Skeletal muscle satellite cell (primary cell): ENCODE results near the gene GRAMD4.

ENCODE experiments used
- H3K27me3 ChIP-seq: 2 replicates; pipeline ENCODE4 v1.7.0; 2013; ENCODE audit warnings: low read length; ENCODE audit not compliant: control insufficient read depth, insufficient read depth
- H3K36me3 ChIP-seq: 2 replicates; pipeline ENCODE4 v1.7.0; 2013; ENCODE audit warnings: mild to moderate bottlenecking, control low read depth, low read length; ENCODE audit not compliant: insufficient read depth
- H3K4me1 ChIP-seq: 2 replicates; pipeline ENCODE4 v1.7.0; 2013; ENCODE audit warnings: low read length; ENCODE audit not compliant: control insufficient read depth, insufficient read depth
- H3K4me2 ChIP-seq: 2 replicates; pipeline ENCODE4 v1.7.0; 2013; ENCODE audit warnings: mild to moderate bottlenecking, low read length
- H3K4me3 ChIP-seq: 2 replicates; pipeline ENCODE4 v1.7.0; 2013; ENCODE audit warnings: low read length
- H3K9ac ChIP-seq: 2 replicates; pipeline ENCODE4 v1.7.0; 2013; ENCODE audit warnings: mild to moderate bottlenecking, low read depth, low read length, moderate library complexity
- H3K9me3 ChIP-seq: replicated peaks from 2 replicates; pipeline ENCODE4 v1.7.0; 2013; ENCODE audit warnings: mild to moderate bottlenecking, control low read depth, low read length

GRAMD4 gene

DNA sequence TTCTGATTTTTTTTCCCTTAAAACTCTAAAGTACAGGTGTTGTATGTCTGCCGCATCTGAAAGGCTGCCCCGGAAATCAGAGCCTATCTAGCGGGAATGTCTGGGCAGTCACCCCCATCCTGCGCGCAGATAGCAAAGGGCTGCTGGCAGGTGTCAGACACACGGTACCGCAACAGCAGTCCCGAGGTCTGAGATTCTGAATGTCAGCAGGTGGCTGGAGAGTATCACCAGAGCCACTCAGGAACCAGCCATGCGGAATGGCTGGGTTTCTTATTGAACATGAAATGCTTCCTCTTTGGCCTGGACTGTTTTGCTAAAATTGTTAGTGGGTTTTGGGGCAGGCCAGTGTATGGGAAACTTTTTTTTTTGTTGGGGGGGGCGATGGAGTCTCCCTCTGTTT lies 64.5 kb downstream of the GRAMD4 start:
- Histone ChIP-seq H3K4me2 (no peak overlapping the region), H3K9ac (no peak overlapping the region), H3K9me3 (no peaks in the 10 kb centered on the region), H3K4me3 (no peak overlapping the region), H3K4me1 (no peaks in the 10 kb centered on the region), H3K27me3 (no peaks in the 10 kb centered on the region), H3K36me3 (peaks cover 41% of the 10 kb centered on the region)

DNA sequence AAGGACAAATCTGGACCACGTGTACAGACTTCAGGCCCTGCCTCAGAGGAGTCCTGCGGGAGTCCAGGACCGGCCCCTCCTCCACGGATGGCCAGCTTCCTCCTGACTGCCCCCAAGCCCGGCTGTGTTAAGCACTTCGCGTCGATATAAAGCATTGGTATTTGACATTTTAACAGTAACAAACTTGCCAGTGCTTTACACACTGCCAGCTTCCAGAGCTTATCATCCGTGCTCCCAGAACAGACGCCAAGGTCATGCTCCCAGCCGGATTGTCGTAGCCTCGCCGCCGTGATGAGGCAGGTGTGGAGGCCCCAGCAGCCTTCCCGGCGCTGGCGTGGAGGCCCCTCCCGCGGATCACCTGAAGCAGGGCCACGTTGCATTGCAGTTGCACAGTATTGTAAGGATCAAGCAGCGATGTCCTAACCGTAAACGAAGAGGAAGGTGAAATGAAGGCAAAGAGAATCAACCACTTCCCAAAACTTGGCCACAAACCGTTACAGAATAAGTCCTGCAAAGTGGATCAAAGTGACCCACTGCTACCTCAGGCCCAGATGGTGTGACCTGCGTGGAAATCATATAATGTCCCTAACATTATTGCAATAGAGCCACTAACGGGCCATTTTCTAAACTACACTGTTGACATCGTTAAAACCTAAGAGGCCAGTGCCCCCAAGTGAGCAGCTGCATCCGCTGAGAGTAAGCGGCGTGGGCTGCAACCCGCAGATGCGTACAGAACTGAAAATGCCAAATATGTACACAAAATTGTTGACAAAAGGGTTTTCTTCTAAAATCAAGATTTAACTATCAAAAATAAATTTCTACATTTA lies 66.2 kb downstream of the GRAMD4 start:
- H3K27me3 ChIP-seq: no peaks in the 10 kb centered on the region
- no peak overlapping the region for H3K4me2 ChIP-seq
- H3K4me3 ChIP-seq: no peak overlapping the region
- H3K9ac ChIP-seq: no peak overlapping the region
- no peaks in the 10 kb centered on the region for H3K9me3 ChIP-seq
- H3K36me3 ChIP-seq: peaks cover 56% of the 10 kb centered on the region
- no peaks in the 10 kb centered on the region for H3K4me1 ChIP-seq

DNA sequence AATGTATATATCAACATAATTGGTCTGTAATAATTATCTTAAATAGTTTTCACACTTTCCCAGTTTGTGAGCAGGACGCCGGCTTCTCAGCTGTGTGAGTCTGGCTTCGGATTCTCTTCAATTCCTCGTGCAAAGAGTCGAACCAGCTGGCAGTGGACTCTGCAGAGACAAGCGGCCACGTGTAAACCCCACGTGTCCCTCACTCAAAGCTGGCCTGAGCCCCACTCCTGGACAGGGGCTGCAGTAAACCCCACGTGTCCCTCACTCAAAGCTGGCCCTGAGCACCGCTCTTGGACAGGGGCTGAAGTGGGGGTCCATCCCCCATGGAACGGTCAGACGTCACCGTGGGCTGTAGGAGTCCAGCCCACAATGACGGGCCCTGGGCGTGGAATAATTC lies 66.9 kb downstream of the GRAMD4 start:
- Histone ChIP-seq H3K4me1 (no peaks in the 10 kb centered on the region), H3K9ac (no peak overlapping the region), H3K4me3 (no peak overlapping the region), H3K36me3 (peaks cover 62% of the 10 kb centered on the region), H3K9me3 (no peaks in the 10 kb centered on the region), H3K4me2 (no peak overlapping the region), H3K27me3 (no peaks in the 10 kb centered on the region)

DNA sequence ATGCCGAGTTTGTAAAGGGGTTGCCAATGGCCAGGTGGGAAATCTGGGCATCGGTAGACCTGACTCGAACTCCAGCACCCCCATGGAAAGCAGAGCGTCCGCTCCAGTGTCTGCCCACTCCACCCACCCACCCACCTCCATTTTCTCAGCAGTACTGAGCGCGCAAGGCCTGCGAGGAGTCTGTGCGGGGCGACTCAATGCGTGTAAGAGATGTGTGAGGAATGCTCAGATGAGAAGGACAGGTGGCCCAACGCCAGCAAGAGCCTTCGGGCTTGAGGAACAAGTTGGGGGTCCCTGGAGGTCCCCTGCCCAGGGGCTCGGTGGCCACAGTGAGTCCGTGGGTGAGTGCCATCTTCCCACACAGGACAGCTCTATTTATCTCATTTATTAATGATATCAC lies 67.3 kb downstream of the GRAMD4 start:
- Histone ChIP-seq H3K27me3 (no peaks in the 10 kb centered on the region), H3K4me1 (no peaks in the 10 kb centered on the region), H3K9me3 (no peaks in the 10 kb centered on the region), H3K4me3 (no peak overlapping the region), H3K4me2 (no peak overlapping the region), H3K9ac (no peak overlapping the region), H3K36me3 (peaks cover 62% of the 10 kb centered on the region)

GRCh38 chr22:46688949-46689348 lies 68.8 kb downstream of the GRAMD4 start:
- no peaks in the 10 kb centered on the region for H3K27me3 ChIP-seq
- H3K9ac ChIP-seq: no peak overlapping the region
- no peaks in the 10 kb centered on the region for H3K9me3 ChIP-seq
- H3K4me3 ChIP-seq: no peak overlapping the region
- no peak overlapping the region for H3K4me2 ChIP-seq
- no peaks in the 10 kb centered on the region for H3K4me1 ChIP-seq
- peaks cover 74% of the 10 kb centered on the region for H3K36me3 ChIP-seq

DNA sequence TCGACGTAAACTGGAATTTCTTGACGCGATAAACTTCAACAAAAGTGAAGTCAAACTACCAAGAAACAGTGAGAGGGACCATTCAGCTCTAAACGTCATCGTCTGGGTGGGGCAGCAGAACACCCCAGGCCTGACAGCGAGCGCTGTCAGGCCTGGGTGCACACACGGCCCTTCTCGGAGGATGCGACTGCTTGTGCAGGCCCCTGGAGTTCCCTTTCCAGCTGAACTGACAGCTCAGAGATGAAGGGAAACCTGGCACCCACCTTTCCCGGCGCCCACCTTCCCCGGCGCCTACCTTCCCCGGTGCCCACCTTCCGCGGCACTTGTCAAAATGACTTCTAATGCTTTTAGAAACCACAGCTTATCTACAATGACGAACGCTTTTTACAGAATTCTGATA lies 70.0 kb downstream of the GRAMD4 start:
- H3K9ac ChIP-seq: no peak overlapping the region
- H3K36me3 ChIP-seq: peaks cover 80% of the 10 kb centered on the region
- H3K9me3 ChIP-seq: no peaks in the 10 kb centered on the region
- no peak overlapping the region for H3K4me3 ChIP-seq
- no peaks in the 10 kb centered on the region for H3K4me1 ChIP-seq
- H3K27me3 ChIP-seq: no peaks in the 10 kb centered on the region
- H3K4me2 ChIP-seq: no peak overlapping the region

DNA sequence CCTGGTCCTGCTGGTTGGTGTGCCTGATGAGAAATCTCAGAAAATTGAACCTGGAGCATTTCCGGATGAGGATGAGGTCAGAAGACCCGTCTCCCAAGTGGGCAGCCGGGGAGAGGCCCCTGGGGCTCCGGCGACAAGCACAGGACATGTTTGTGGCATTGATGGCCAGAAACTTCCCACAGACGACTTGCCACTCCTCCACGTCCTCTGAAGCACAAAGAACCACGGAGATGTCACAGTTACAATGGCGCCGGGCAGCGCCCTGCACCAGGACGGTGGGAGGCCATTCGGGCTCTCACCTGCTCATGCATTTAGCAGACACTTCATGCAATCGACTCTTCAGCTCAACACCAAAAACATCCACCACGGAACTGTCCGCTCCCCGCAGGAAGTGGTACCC lies 71.4 kb downstream of the GRAMD4 start:
- Histone ChIP-seq H3K9me3 (no peaks in the 10 kb centered on the region), H3K4me3 (no peak overlapping the region), H3K4me1 (no peaks in the 10 kb centered on the region), H3K36me3 (peaks cover 79% of the 10 kb centered on the region), H3K9ac (no peak overlapping the region), H3K4me2 (no peak overlapping the region), H3K27me3 (no peaks in the 10 kb centered on the region)

DNA sequence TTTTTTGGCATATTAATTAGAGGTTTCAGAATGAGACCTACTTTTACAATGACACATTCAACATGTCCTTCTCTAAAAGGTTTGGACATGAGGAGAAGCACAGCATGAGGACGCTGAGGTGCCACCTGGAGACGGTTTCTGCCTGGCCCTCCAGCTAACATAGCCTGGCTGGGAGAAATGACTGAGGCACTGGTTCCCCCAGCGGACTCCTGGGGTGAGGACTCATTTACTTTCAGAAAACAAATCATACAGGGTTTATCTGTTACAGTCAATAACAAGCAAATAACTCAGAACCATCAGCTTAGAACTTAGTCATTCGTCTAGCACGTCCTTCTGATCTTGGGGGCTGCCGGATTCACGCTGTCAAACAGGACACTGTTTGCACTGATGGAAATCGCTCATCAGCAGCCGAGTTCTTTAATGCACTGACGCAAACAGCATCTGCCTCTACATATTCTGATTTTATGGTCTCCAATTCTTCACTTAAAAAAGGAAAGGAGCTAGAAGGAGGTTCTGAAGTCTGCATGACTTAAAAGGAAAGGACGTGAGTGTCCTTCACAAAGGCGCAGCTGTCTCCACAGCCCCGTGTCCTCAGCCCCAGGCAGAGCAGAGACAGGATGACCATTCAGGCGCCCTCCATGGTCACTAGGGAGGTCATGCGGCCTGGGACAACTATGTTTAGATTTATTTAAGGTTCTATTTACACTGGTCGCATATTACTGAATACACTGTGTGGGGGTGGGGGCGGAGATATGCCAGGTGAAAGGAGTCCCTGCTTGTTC lies 73.6 kb downstream of the GRAMD4 start:
- Histone ChIP-seq H3K4me3 (no peak overlapping the region), H3K9me3 (no peaks in the 10 kb centered on the region), H3K9ac (no peak overlapping the region), H3K36me3 (peaks cover 78% of the 10 kb centered on the region), H3K4me1 (no peaks in the 10 kb centered on the region), H3K4me2 (no peak overlapping the region), H3K27me3 (no peaks in the 10 kb centered on the region)

- Histone ChIP-seq H3K4me1 (no peaks in the 10 kb centered on the region), H3K27me3 (no peaks in the 10 kb centered on the region), H3K9ac (no peak overlapping the region), H3K4me2 (no peak overlapping the region), H3K9me3 (no peaks in the 10 kb centered on the region), H3K36me3 (peaks cover 80% of the 10 kb centered on the region), H3K4me3 (no peak overlapping the region)
Measured at GRCh38 chr22:46694416-46695170, 74.4 kb downstream of the GRAMD4 start.

DNA sequence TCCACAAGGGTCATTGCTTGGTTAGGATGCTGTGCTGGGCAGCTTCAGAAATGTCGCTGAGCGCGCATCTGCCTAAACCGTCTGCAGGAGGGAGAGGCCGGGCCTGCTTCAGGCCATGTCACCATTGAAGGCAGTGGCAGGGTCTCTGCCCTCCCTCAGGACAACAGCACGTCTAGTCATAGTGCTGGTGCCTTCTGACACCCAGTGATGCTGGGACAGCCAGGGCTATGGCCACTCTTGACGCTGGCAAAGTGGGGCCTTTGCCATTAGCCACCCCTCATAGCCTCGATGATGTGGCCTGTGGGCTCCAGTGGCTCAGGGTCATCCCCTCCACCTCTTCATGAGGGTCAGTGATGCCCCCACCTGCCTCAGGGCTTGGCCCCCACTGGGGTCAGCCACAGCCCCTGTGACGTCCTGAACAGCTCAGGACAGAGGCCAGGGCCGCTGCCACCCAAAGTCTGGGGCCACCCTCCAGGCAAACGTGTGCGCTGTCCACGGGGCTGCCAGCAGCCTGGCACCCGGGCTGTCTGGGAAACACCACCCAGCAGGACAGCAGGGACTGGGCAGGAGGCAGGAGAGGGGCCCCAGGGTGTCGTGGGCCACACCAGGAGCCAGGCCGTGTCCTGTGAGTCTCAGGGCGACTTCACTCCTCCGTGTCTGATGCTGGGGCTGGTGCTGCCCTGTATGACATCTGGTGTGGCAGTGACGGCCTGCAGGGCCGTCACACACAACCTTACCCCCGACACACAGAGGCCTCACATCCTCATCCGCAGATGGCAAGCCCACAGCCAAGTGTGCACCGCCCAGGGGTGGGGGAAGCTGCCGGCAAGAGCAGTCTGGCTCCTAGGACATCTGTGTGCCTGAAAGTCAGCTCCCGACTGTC lies 75.4 kb downstream of the GRAMD4 start:
- Histone ChIP-seq H3K9ac (no peak overlapping the region), H3K4me2 (no peak overlapping the region), H3K27me3 (no peaks in the 10 kb centered on the region), H3K36me3 (peaks cover 73% of the 10 kb centered on the region), H3K4me3 (no peak overlapping the region), H3K4me1 (no peaks in the 10 kb centered on the region), H3K9me3 (no peaks in the 10 kb centered on the region)

- no peak overlapping the region for H3K9ac ChIP-seq
- peaks cover 68% of the 10 kb centered on the region for H3K36me3 ChIP-seq
- H3K4me1 ChIP-seq: no peaks in the 10 kb centered on the region
- no peak overlapping the region for H3K4me3 ChIP-seq
- H3K9me3 ChIP-seq: no peaks in the 10 kb centered on the region
- no peaks in the 10 kb centered on the region for H3K27me3 ChIP-seq
- H3K4me2 ChIP-seq: no peak overlapping the region
Measured at GRCh38 chr22:46696229-46696518, 76.0 kb downstream of the GRAMD4 start.
